HCT116 (cell line): ENCODE results near the gene SUN3. TPM values are rescaled to one million over a fixed set of nuclear protein-coding genes. Genes with fewer than 3 reads are reported as not detected.

Source experiments
- ATAC-seq: fragments of 200-7000 bp; cut with Tn5 transposase; 2 replicates; pipeline ENCODE4 v1.9.1; 2020; ENCODE audit warnings: mild to moderate bottlenecking, moderate library complexity
- BruUV-seq: library from RNA; stranded (reverse); fragments of 400-500 nt; replicated peaks from 2 replicates; lab custom pipeline; 2021; lab: Mats Ljungman, UMichigan
- CTCF ChIA-PET: fragments of 300-600 bp; sonication (Branson Sonifier 250); formaldehyde crosslinking; loops from one replicate; lab custom pipeline; 2021; ENCODE audit warnings: antibody characterized with exemption; lab: Charles Lee
- POLR2A ChIA-PET: fragments of 300-600, 350-600 bp; sonication (Branson Sonifier 250); formaldehyde crosslinking; loops from one replicate; lab custom pipeline; 2021; ENCODE audit warnings: antibody characterized with exemption; lab: Charles Lee
- RAD21 ChIA-PET, 2 experiments: fragments of 300-600 bp; sonication (Branson Sonifier 250); formaldehyde crosslinking; loops; one replicate each; lab custom pipeline; 2023; ENCODE audit warnings: low total read pairs in 2 of 2; ENCODE audit not compliant: uncharacterized antibody in 2 of 2, unreplicated experiment in 2 of 2, low non-redundant PET in 1 of 2; lab: Charles Lee
- DNase-seq: peaks from one replicate; pipeline ENCODE4 v3.0.0-alpha.2; 2010; ENCODE audit warnings: low read depth, low spot score
- H2AFZ ChIP-seq: fragments of 200-600 bp; shearing (Covaris generic), sonication (generic); 2 replicates; pipeline ENCODE4 v1.6.1; 2017; ENCODE audit warnings: low read depth, mixed run types, mixed read lengths, antibody characterized with exemption, low read length; ENCODE audit not compliant: poor library complexity, severe bottlenecking
- H3K27ac ChIP-seq: 2 replicates; pipeline ENCODE4 v1.5.1; 2012; ENCODE audit warnings: low read depth, low read length
- H3K27me3 ChIP-seq: fragments of 200-600 bp; sonication (generic); 2 replicates; pipeline ENCODE4 v1.6.1; 2016; ENCODE audit warnings: mixed run types, low read length, mixed read lengths; ENCODE audit not compliant: insufficient read depth
- H3K36me3 ChIP-seq, 2 experiments: fragments of 200-500 bp in 1 of 2; fragments of 200-600 bp in 1 of 2; sonication (Bioruptor generic) in 1 of 2; sonication (generic) in 1 of 2; 2 replicates each; pipeline versions ENCODE4 v1.5.1 to v1.6.1; 2014 to 2016; ENCODE audit warnings: low read length in 2 of 2, inconsistent platforms in 1 of 2, mixed read lengths in 1 of 2, mixed run types in 1 of 2; ENCODE audit not compliant: insufficient read depth in 2 of 2, control insufficient read depth in 1 of 2
- H3K4me1 ChIP-seq, 2 experiments: fragments of 200-600 bp in 1 of 2; sonication (generic) in 1 of 2; 2 replicates each; pipeline versions ENCODE4 v1.5.1 to v1.6.1; 2012 to 2017; ENCODE audit warnings: low read length in 2 of 2, inconsistent platforms in 1 of 2, mild to moderate bottlenecking in 1 of 2, mixed read lengths in 1 of 2, mixed run types in 1 of 2, moderate library complexity in 1 of 2; ENCODE audit not compliant: insufficient read depth in 2 of 2, control insufficient read depth in 1 of 2
- H3K4me2 ChIP-seq: fragments of 200-600 bp; sonication (generic); 2 replicates; pipeline ENCODE4 v1.6.1; 2017; ENCODE audit warnings: mixed run types, low read length, mixed read lengths
- H3K4me3 ChIP-seq, 2 experiments: fragments of 200-600 bp in 1 of 2; sonication (generic) in 1 of 2; replicated peaks in 1 of 2; 2 replicates each; pipeline ENCODE4 v1.5.1; 2011 to 2016; ENCODE audit warnings: low read length in 2 of 2, control low read depth in 1 of 2, low read depth in 1 of 2, mild to moderate bottlenecking in 1 of 2, mixed read lengths in 1 of 2, mixed run types in 1 of 2
- H3K79me2 ChIP-seq: fragments of 200-600 bp; sonication (generic); 2 replicates; pipeline ENCODE4 v1.6.1; 2017; ENCODE audit warnings: mild to moderate bottlenecking, mixed run types, low read length, moderate library complexity, mixed read lengths; ENCODE audit not compliant: insufficient read depth
- H3K9ac ChIP-seq: fragments of 200-600 bp; sonication (generic); 2 replicates; pipeline ENCODE4 v1.6.1; 2016; ENCODE audit warnings: low read length, mixed read lengths
- H3K9me2 ChIP-seq: fragments of 200-600 bp; sonication (generic), shearing (Covaris generic); 2 replicates; pipeline ENCODE4 v1.6.1; 2017; ENCODE audit warnings: mixed run types, mild to moderate bottlenecking, moderate library complexity; ENCODE audit not compliant: insufficient read depth
- H3K9me3 ChIP-seq, 2 experiments: fragments of 200-500 bp in 1 of 2; fragments of 200-600 bp in 1 of 2; sonication (Bioruptor generic) in 1 of 2; sonication (generic) in 1 of 2; 2 replicates each; pipeline ENCODE4 v1.6.1; 2014 to 2017; ENCODE audit warnings: low read length in 2 of 2, mixed read lengths in 2 of 2, inconsistent platforms in 1 of 2, low read depth in 1 of 2, mild to moderate bottlenecking in 1 of 2, mixed run types in 1 of 2, moderate library complexity in 1 of 2; ENCODE audit not compliant: control insufficient read depth in 1 of 2, insufficient read depth in 1 of 2
- H4K20me1 ChIP-seq: fragments of 200-600 bp; sonication (generic), shearing (Covaris generic); 2 replicates; pipeline ENCODE4 v1.6.1; 2017; ENCODE audit warnings: mixed run types, mild to moderate bottlenecking, moderate library complexity; ENCODE audit not compliant: insufficient read depth
- ATF3 ChIP-seq: IDR thresholded peaks from 2 replicates; pipeline ENCODE4 v1.6.1; 2012
- CBX3 ChIP-seq: IDR thresholded peaks from 2 replicates; pipeline ENCODE4 v1.6.1; 2012; ENCODE audit warnings: low read depth
- CEBPB ChIP-seq: IDR thresholded peaks from 2 replicates; pipeline ENCODE4 v1.6.1; 2012; ENCODE audit warnings: low read depth
- CTCF ChIP-seq, 3 experiments: fragments of 200-600 bp in 1 of 3; sonication (generic) in 1 of 3; IDR thresholded peaks in 2 of 3; conservative IDR thresholded peaks in 1 of 3; 2 replicates each; pipeline ENCODE4 v1.5.1; 2012 to 2017; ENCODE audit warnings: low read depth in 2 of 3, low read length in 2 of 3, antibody characterized with exemption in 1 of 3, borderline replicate concordance in 1 of 3, control low read depth in 1 of 3, mild to moderate bottlenecking in 1 of 3, mixed read lengths in 1 of 3, mixed run types in 1 of 3, moderate library complexity in 1 of 3; ENCODE audit not compliant: insufficient read depth in 1 of 3
- EGR1 ChIP-seq: IDR thresholded peaks from 2 replicates; pipeline ENCODE4 v1.6.1; 2012; ENCODE audit warnings: low read depth
- ELF1 ChIP-seq: IDR thresholded peaks from 2 replicates; pipeline ENCODE4 v1.6.1; 2012; ENCODE audit warnings: low read depth, borderline replicate concordance
- EZH2phosphoT487 ChIP-seq: fragments of 200-600 bp; IDR thresholded peaks from 2 replicates; pipeline ENCODE4 v1.6.1; 2018; ENCODE audit warnings: antibody characterized with exemption, borderline replicate concordance
- FOSL1 ChIP-seq: IDR thresholded peaks from 2 replicates; pipeline ENCODE4 v1.6.1; 2012; ENCODE audit warnings: low read depth
- JUND ChIP-seq: IDR thresholded peaks from 2 replicates; pipeline ENCODE4 v1.6.1; 2012
- MAX ChIP-seq: IDR thresholded peaks from 2 replicates; pipeline ENCODE4 v1.6.1; 2012
- POLR2A ChIP-seq: IDR thresholded peaks from 2 replicates; pipeline ENCODE4 v1.7.0; 2011; ENCODE audit warnings: borderline replicate concordance; ENCODE audit not compliant: insufficient read depth, insufficient read length; ENCODE audit errors: extremely low read depth
- RAD21 ChIP-seq: IDR thresholded peaks from 2 replicates; pipeline ENCODE4 v1.6.1; 2012; ENCODE audit warnings: low read depth, mild to moderate bottlenecking
- REST ChIP-seq: IDR thresholded peaks from 2 replicates; pipeline ENCODE4 v1.6.1; 2012; ENCODE audit warnings: low read depth
- SIN3A ChIP-seq: IDR thresholded peaks from 2 replicates; pipeline ENCODE4 v1.6.1; 2012; ENCODE audit warnings: low read depth
- SP1 ChIP-seq: IDR thresholded peaks from 2 replicates; pipeline ENCODE4 v1.6.1; 2012; ENCODE audit warnings: low read depth
- SRF ChIP-seq: IDR thresholded peaks from 2 replicates; pipeline ENCODE4 v1.6.1; 2012; ENCODE audit warnings: low read depth
- ZBTB33 ChIP-seq: IDR thresholded peaks from 2 replicates; pipeline ENCODE4 v1.6.1; 2011; ENCODE audit warnings: mild to moderate bottlenecking, low read length, moderate library complexity; ENCODE audit not compliant: insufficient replicate concordance; ENCODE audit errors: extremely low read depth
- ZFX ChIP-seq: fragments of 450-650 bp; IDR thresholded peaks from 2 replicates; pipeline ENCODE4 v1.6.1; 2017
- ZNF274 ChIP-seq: fragments of 200-500 bp; sonication (Bioruptor generic); IDR thresholded peaks from 2 replicates; pipeline ENCODE4 v1.6.1; 2014; ENCODE audit warnings: mild to moderate bottlenecking, low read depth, low read length, inconsistent platforms
- intact Hi-C: fragments of 100-400 bp; cut with micrococcal nuclease; formaldehyde crosslinking; loops from 2 replicates; pipeline ENCODE4 v1.10.0; 2022
- total RNA-seq: library from RNA; stranded (reverse); gene quantifications from one replicate; pipeline ENCODE4 v1.2.1, GENCODE V29; 2021; ENCODE audit not compliant: unreplicated experiment

SUN3 gene
- total RNA-seq, 1 experiment from 2014 or later: 4.5 TPM

- Histone ChIP-seq H3K9me2 (no peaks in the 10 kb centered on the region), H3K9me3 (no peaks in the 10 kb centered on the region), H3K4me1 (peaks cover 0 to 9% of the 10 kb centered on the region in 2 experiments; a peak in 2 of 4 replicates), H2AFZ (no peak overlapping the region), H3K4me3 (no peak overlapping the region), H3K79me2 (no peaks in the 10 kb centered on the region), H3K9ac (no peak overlapping the region), H3K27ac (no peak overlapping the region), H3K36me3 (no peaks in the 10 kb centered on the region), H4K20me1 (no peaks in the 10 kb centered on the region), H3K4me2 (no peak overlapping the region), H3K27me3 (no peaks in the 10 kb centered on the region)
- CTCF ChIA-PET: interaction anchor here (0.8 to 2.3 kb wide), 10 partner anchors 18 to 678 kb away, joined by 3 to 34 read pairs (median 5); no protein-coding TSS in a partner anchor
- TF ChIP-seq SRF (no peak), MAX (no peak), CBX3 (no peak), EZH2phosphoT487 (no peak), POLR2A (no peak), ZNF274 (no peak), ZFX (no peak), CEBPB (no peak), RAD21 (no peak), EGR1 (no peak), ELF1 (no peak), CTCF (IDR thresholded peaks at IDR 0.05 in 2 of 3, conservative IDR thresholded peaks at IDR 0.05 in 1 of 3; ENCODE audit: borderline replicate concordance in 1 of 3, insufficient read depth in 1 of 3, low read depth in 2 of 3, low read length in 2 of 3) (no peak), REST (no peak), ATF3 (no peak), JUND (no peak), ZBTB33 (no peak), SIN3A (no peak), FOSL1 (no peak), SP1 (no peak)
- DNase-seq (no peak), ATAC-seq (peak; percentile 38)
- POLR2A ChIA-PET: interaction anchor here (1.0 kb wide), 1 partner anchor 165 kb away, joined by 3 read pairs; no protein-coding TSS in a partner anchor
- intact Hi-C loops: loop anchor here (1.0 to 10.0 kb wide), 4 partner anchors 166 to 1910 kb away; no protein-coding TSS in a partner anchor
- BruUV-seq: no TSS peak
- RAD21 ChIA-PET: interaction anchor here (1.4 to 2.3 kb wide), 5 partner anchors 166 to 678 kb away, joined by 3 to 14 read pairs (median 7); no protein-coding TSS in a partner anchor
Measured at GRCh38 chr7:47944536-47945260, 84.2 kb downstream of the SUN3 start.
